ENCODE measurements around the gene HSBP1.

The HSBP1 gene

GRCh38 chr16:83842291-83842690 is 34.5 kb downstream of the HSBP1 start:
- DNase-seq = no peak

- DNase-seq = no peak
These were observed 35.2 kb downstream of the HSBP1 start for GRCh38 chr16:83842756-83843507.

GRCh38 chr16:83843657-83844056 is 35.9 kb downstream of the HSBP1 start:
- DNase-seq = no peak

GRCh38 chr16:83845263-83845662 is 37.5 kb downstream of the HSBP1 start:
- DNase-seq = no peak

GRCh38 chr16:83847371-83848225 is 39.8 kb downstream of the HSBP1 start:
- no peak for DNase-seq

- no peak for DNase-seq
These were observed 41.6 kb downstream of the HSBP1 start for GRCh38 chr16:83849421-83849820.

- DNase-seq = no peak
These were observed 43.2 kb downstream of the HSBP1 start for GRCh38 chr16:83850947-83851346.

- DNase-seq = no peak
These were observed 43.7 kb downstream of the HSBP1 start for GRCh38 chr16:83851473-83851872.

- DNase-seq = no peak
These were observed 45.0 kb downstream of the HSBP1 start for GRCh38 chr16:83852774-83853173.

GRCh38 chr16:83853834-83854233 is 46.1 kb downstream of the HSBP1 start:
- DNase-seq = no peak

GRCh38 chr16:83854420-83854819 is 46.6 kb downstream of the HSBP1 start:
- DNase-seq = no peak

- no peak for DNase-seq
These were observed 49.0 kb downstream of the HSBP1 start for GRCh38 chr16:83856792-83857191.

- no peak for DNase-seq
These were observed 51.5 kb downstream of the HSBP1 start for GRCh38 chr16:83859265-83859664.

- DNase-seq = no peak
These were observed 54.9 kb downstream of the HSBP1 start for GRCh38 chr16:83862661-83863060.

- no peak for DNase-seq
These were observed 55.9 kb downstream of the HSBP1 start for GRCh38 chr16:83863682-83864081.

Measured in COR-L47 (cell line).